H1 (cell line): ENCODE measurements around the gene IL21R.

Source experiments
- CTCF ChIP-seq, 3 experiments: IDR thresholded peaks; 1 replicate in 2 of 3; 2 replicates in 1 of 3; pipeline versions ENCODE4 v1.5.1 to v1.6.1; 2011; ENCODE audit warnings: low read length in 3 of 3, mild to moderate bottlenecking in 3 of 3, inconsistent platforms in 2 of 3, low read depth in 1 of 3, moderate library complexity in 1 of 3; ENCODE audit not compliant: insufficient read depth in 1 of 3; ENCODE audit errors: control extremely low read depth in 1 of 3
- TAF1 ChIP-seq: IDR thresholded peaks from 2 replicates; pipeline ENCODE4 v1.6.1; 2011; ENCODE audit warnings: mild to moderate bottlenecking, low read depth, low read length

- no peak for TF ChIP-seq CTCF (IDR thresholded peaks at IDR 0.05; ENCODE audit: control extremely low read depth in 1 of 3, insufficient read depth in 1 of 3, low read depth in 1 of 3, low read length in 3 of 3)
- no peak for TF ChIP-seq TAF1
Measured at GRCh38 chr16:27499659-27500055, 97.7 kb downstream of the IL21R start.
